Panc1 (cell line): ENCODE measurements around the gene PARVB. TPM values are rescaled to one million over a fixed set of nuclear protein-coding genes. Genes with fewer than 3 reads are reported as not detected.

Experiments
- ATAC-seq: fragments of 200-7000 bp; cut with Tn5 transposase; 2 replicates; pipeline ENCODE4 v1.9.1; 2020; ENCODE audit warnings: mild to moderate bottlenecking, moderate library complexity
- BruUV-seq: library from RNA; stranded (reverse); fragments of 400-500 nt; replicated peaks from 2 replicates; lab custom pipeline; 2021; lab: Mats Ljungman, UMichigan
- CTCF ChIA-PET: fragments of 300-600 bp; sonication (Branson Sonifier 250); formaldehyde crosslinking; loops from one replicate; lab custom pipeline; 2022; ENCODE audit warnings: antibody characterized with exemption; lab: Charles Lee
- POLR2A ChIA-PET: fragments of 300-600 bp; sonication (Branson Sonifier 250); formaldehyde crosslinking; loops from one replicate; lab custom pipeline; 2022; ENCODE audit warnings: antibody characterized with exemption; lab: Charles Lee
- DNase-seq: peaks from one replicate; pipeline ENCODE4 v3.0.0-alpha.2; 2010; ENCODE audit warnings: low read depth, low spot score
- H3K27ac ChIP-seq: 2 replicates; pipeline ENCODE4 v1.5.1; 2011; ENCODE audit warnings: mild to moderate bottlenecking, low read length, inconsistent platforms
- H3K27me3 ChIP-seq: fragments of 200-500 bp; sonication (Bioruptor generic); 2 replicates; pipeline ENCODE4 v1.6.0; 2014; ENCODE audit warnings: low read length, inconsistent platforms; ENCODE audit not compliant: control insufficient read depth, insufficient read depth
- H3K36me3 ChIP-seq: fragments of 200-500 bp; sonication (Bioruptor generic); 2 replicates; pipeline ENCODE4 v1.5.1; 2014; ENCODE audit warnings: inconsistent platforms, mild to moderate bottlenecking, low read length, moderate library complexity; ENCODE audit not compliant: control insufficient read depth, insufficient read depth
- H3K4me1 ChIP-seq: 2 replicates; pipeline ENCODE4 v1.5.1; 2011; ENCODE audit warnings: inconsistent platforms, mild to moderate bottlenecking, low read length, moderate library complexity; ENCODE audit not compliant: control insufficient read depth, insufficient read depth
- H3K4me3 ChIP-seq, 2 experiments: 2 replicates each; pipeline ENCODE4 v1.5.1; 2011 to 2012; ENCODE audit warnings: low read depth in 2 of 2, low read length in 2 of 2, mild to moderate bottlenecking in 2 of 2, inconsistent platforms in 1 of 2, moderate library complexity in 1 of 2
- H3K9me3 ChIP-seq: fragments of 200-500 bp; sonication (Bioruptor generic); 2 replicates; pipeline ENCODE4 v1.5.1; 2014; ENCODE audit warnings: low read depth, mild to moderate bottlenecking, inconsistent platforms, low read length, moderate library complexity; ENCODE audit not compliant: control insufficient read depth, insufficient read depth
- POLR2AphosphoS5 ChIP-seq: IDR thresholded peaks from 2 replicates; pipeline ENCODE4 v1.6.1; 2012; ENCODE audit warnings: mild to moderate bottlenecking, low read depth, low read length, moderate library complexity
- SIN3A ChIP-seq: IDR thresholded peaks from 2 replicates; pipeline ENCODE4 v1.6.1; 2012; ENCODE audit warnings: low read depth, mild to moderate bottlenecking, low read length, moderate library complexity, borderline replicate concordance; ENCODE audit not compliant: insufficient read depth
- TCF7L2 ChIP-seq: IDR thresholded peaks from 2 replicates; pipeline ENCODE4 v1.6.1; 2011; ENCODE audit warnings: mild to moderate bottlenecking, low read depth, low read length, inconsistent platforms
- in situ Hi-C: cut with HindIII; loops from 2 replicates; pipeline ENCODE4 v1.10.0; 2016; ENCODE audit warnings: low sequenced_read_pairs, low pct_unique_long_range_greater_than_20kb
- intact Hi-C: fragments of 100-400 bp; cut with micrococcal nuclease; formaldehyde crosslinking; loops from one replicate; pipeline ENCODE4 v1.10.0; 2022; ENCODE audit not compliant: unreplicated experiment
- total RNA-seq: library from RNA; stranded (reverse); gene quantifications from one replicate; pipeline ENCODE4 v1.2.1, GENCODE V29; 2021; ENCODE audit not compliant: unreplicated experiment
- TF ChIP-seq, protein P1 (sequence below), 2 experiments: IDR thresholded peaks; 2 replicates each; pipeline ENCODE4 v1.6.1; 2011 to 2012; ENCODE audit warnings: low read depth in 2 of 2, control low read depth in 1 of 2, low read length in 1 of 2, mild to moderate bottlenecking in 1 of 2, moderate library complexity in 1 of 2; ENCODE audit not compliant: insufficient read depth in 1 of 2
- TF ChIP-seq, protein P2 (sequence below): fragments of 450-650 bp; IDR thresholded peaks from 2 replicates; pipeline ENCODE4 v1.5.1; 2017; ENCODE audit warnings: mild to moderate bottlenecking

PARVB gene
- total RNA-seq, 1 experiment from 2014 or later = 28.1 TPM

DNA sequence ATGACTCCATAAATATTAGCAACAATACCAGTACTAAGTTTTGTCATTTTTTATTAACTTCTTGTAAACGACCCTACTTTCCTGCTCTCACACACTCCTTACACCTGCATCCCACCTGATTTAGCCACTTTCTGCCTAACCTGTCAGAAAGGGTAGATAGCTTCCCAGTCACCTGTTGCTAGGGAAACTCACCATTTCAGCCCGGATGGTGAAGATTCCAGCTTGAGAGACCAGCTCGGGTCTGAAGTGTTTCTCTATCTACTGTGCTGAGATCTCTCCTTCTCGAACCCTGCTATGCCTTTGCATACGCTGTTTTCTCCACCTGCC lies 156.6 kb downstream of the PARVB start, which contains the start of gene PARVG:
Gene PARVG, plus strand, starts transcription at position 220 of the 327 bp plus-strand sequence. CDS start 2,405 bp downstream, outside the sequence.
- no peaks in the 10 kb centered on the region for H3K9me3 ChIP-seq
- no peaks in the 10 kb centered on the region for H3K27me3 ChIP-seq
- H3K4me3 ChIP-seq = no peak within 1 kb of the TSS
- in situ Hi-C loops (no loop called here), intact Hi-C loops (no loop called here)
- no peaks in the 10 kb centered on the region for H3K36me3 ChIP-seq
- no peak for TF ChIP-seq POLR2AphosphoS5
- TF ChIP-seq, protein P1, sequence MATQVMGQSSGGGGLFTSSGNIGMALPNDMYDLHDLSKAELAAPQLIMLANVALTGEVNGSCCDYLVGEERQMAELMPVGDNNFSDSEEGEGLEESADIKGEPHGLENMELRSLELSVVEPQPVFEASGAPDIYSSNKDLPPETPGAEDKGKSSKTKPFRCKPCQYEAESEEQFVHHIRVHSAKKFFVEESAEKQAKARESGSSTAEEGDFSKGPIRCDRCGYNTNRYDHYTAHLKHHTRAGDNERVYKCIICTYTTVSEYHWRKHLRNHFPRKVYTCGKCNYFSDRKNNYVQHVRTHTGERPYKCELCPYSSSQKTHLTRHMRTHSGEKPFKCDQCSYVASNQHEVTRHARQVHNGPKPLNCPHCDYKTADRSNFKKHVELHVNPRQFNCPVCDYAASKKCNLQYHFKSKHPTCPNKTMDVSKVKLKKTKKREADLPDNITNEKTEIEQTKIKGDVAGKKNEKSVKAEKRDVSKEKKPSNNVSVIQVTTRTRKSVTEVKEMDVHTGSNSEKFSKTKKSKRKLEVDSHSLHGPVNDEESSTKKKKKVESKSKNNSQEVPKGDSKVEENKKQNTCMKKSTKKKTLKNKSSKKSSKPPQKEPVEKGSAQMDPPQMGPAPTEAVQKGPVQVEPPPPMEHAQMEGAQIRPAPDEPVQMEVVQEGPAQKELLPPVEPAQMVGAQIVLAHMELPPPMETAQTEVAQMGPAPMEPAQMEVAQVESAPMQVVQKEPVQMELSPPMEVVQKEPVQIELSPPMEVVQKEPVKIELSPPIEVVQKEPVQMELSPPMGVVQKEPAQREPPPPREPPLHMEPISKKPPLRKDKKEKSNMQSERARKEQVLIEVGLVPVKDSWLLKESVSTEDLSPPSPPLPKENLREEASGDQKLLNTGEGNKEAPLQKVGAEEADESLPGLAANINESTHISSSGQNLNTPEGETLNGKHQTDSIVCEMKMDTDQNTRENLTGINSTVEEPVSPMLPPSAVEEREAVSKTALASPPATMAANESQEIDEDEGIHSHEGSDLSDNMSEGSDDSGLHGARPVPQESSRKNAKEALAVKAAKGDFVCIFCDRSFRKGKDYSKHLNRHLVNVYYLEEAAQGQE (IDR thresholded peaks at IDR 0.05; ENCODE audit: insufficient read depth in 1 of 2, low read depth in 2 of 2, low read length in 1 of 2) = no peak
- no peak for TF ChIP-seq TCF7L2
- TF ChIP-seq, protein P2, sequence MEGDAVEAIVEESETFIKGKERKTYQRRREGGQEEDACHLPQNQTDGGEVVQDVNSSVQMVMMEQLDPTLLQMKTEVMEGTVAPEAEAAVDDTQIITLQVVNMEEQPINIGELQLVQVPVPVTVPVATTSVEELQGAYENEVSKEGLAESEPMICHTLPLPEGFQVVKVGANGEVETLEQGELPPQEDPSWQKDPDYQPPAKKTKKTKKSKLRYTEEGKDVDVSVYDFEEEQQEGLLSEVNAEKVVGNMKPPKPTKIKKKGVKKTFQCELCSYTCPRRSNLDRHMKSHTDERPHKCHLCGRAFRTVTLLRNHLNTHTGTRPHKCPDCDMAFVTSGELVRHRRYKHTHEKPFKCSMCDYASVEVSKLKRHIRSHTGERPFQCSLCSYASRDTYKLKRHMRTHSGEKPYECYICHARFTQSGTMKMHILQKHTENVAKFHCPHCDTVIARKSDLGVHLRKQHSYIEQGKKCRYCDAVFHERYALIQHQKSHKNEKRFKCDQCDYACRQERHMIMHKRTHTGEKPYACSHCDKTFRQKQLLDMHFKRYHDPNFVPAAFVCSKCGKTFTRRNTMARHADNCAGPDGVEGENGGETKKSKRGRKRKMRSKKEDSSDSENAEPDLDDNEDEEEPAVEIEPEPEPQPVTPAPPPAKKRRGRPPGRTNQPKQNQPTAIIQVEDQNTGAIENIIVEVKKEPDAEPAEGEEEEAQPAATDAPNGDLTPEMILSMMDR = no peak
- no peak for TF ChIP-seq SIN3A
- H3K27ac ChIP-seq = no peak within 1 kb of the TSS
- CTCF ChIA-PET = no interaction called here
- no peaks in the 10 kb centered on the region for H3K4me1 ChIP-seq
- no peak for ATAC-seq
- DNase-seq = no peak
- POLR2A ChIA-PET = no interaction called here
- BruUV-seq = no TSS peak

DNA sequence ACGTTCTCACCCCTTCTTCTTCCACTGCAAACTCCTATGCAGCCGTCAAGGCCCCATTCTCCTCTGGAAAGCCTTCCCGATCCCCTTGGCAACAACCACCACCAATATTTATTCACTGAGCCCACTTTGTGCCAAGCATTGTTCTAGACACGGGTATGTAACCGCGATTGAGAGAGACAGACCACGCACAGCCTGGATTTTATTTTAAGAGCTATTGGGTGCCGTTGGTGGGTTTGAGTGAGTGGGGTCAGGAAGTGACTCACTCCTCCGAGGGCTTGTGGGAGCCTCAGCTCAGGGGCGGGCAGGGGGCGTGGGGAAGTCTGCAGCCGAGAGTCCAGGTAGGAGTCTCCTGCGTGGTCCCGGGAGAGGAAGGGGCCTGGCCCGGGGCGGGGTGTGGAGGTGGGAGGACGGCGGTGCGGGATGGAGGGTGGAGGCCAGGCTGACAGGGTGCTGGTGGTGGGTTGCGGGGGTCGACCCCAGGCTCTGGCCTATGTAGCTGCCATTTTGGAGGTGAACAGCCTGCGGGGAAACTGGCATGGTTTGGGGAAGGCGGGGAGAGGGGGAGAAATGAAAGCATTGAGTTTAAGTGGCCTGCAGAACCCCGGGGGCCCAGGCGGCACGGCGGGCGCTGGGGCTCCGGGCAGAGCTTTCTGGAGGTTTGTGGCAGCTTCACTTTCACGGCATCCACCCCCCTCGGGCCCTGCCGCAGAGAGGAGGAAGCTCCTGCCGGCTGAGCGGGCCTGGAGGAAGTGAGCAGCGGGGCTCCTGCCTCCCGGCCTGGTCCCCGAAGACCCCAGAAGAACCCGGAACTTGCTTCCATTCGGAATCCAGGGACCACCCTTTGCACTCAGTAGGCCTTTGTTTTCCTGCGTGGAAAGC lies 157.2 kb downstream of the PARVB start:
- Histone ChIP-seq H3K9me3 (no peaks in the 10 kb centered on the region), H3K4me3 (no peak overlapping the region), H3K4me1 (no peaks in the 10 kb centered on the region), H3K36me3 (no peaks in the 10 kb centered on the region), H3K27me3 (no peaks in the 10 kb centered on the region), H3K27ac (no peak overlapping the region)
- no TSS peak for BruUV-seq
- CTCF ChIA-PET = interaction anchor here (0.6 kb wide), 1 partner anchor 151 kb away, joined by 3 read pairs; no protein-coding TSS in a partner anchor
- in situ Hi-C loops (no loop called here), intact Hi-C loops (no loop called here)
- ATAC-seq (no peak), DNase-seq (no peak)
- POLR2A ChIA-PET = no interaction called here
- TF ChIP-seq, protein P2 = no peak
- no peak for TF ChIP-seq POLR2AphosphoS5
- TF ChIP-seq, protein P1 (IDR thresholded peaks at IDR 0.05; ENCODE audit: insufficient read depth in 1 of 2, low read depth in 2 of 2, low read length in 1 of 2) = no peak
- TF ChIP-seq SIN3A = no peak
- no peak for TF ChIP-seq TCF7L2
